Measurements from ENCODE around the gene ADAT2. TPM values are rescaled to one million over a fixed set of nuclear protein-coding genes. Genes with fewer than 3 reads are reported as not detected.

Gene ADAT2
- total and polyA plus RNA-seq, 2 of the 13 experiments (the other 11 are each of a cell fraction or from before 2014, with no cell fraction given) = 10.5 to 18.3 TPM

GRCh38 chr6:143410859-143411270 lies 39.6 kb downstream of the ADAT2 start (continued):
- TF ChIP-seq ZNF407 (CRISPR knock-in tag; IDR thresholded peaks at IDR 0.05; ENCODE audit: not compliant biosample characterization) (no peak), CREB1 (IDR thresholded peaks at IDR 0.05) (no peak), CREB1 (CRISPR knock-in tag; IDR thresholded peaks at IDR 0.05) (peak; percentile 81), YY1 (IDR thresholded peaks at IDR 0.05; ENCODE audit: insufficient read depth, insufficient replicate concordance, low read depth, low read length) (no peak), POLR2AphosphoS5 (IDR thresholded peaks at IDR 0.05; ENCODE audit: low read depth, low read length) (no peak), ESRRA (CRISPR knock-in tag; IDR thresholded peaks at IDR 0.05; ENCODE audit: low read depth) (no peak), ZNF720 (CRISPR knock-in tag; IDR thresholded peaks at IDR 0.05) (no peak), ZBTB2 (CRISPR knock-in tag; IDR thresholded peaks at IDR 0.05; ENCODE audit: low read depth) (no peak), MAF1 (CRISPR knock-in tag; IDR thresholded peaks at IDR 0.05; ENCODE audit: borderline replicate concordance) (no peak), HDAC2 (CRISPR knock-in tag; IDR thresholded peaks at IDR 0.05) (peak; percentile 95), DNMT3B (CRISPR knock-in tag; conservative IDR thresholded peaks at IDR 0.05) (no peak), RORA (CRISPR knock-in tag; IDR thresholded peaks at IDR 0.05) (no peak), ZNF441 (CRISPR knock-in tag; IDR thresholded peaks at IDR 0.05; ENCODE audit: borderline replicate concordance) (no peak), ZNF317 (CRISPR knock-in tag; IDR thresholded peaks at IDR 0.05) (0 out of 2 replicates have a peak, but pooled peaks have one; percentile 34), SMYD3 (CRISPR knock-in tag; IDR thresholded peaks at IDR 0.05) (no peak; the same call in 1 of the 2 replicates), ZNF788 (CRISPR knock-in tag; IDR thresholded peaks at IDR 0.05; ENCODE audit: borderline replicate concordance) (no peak), ZNF780A (CRISPR knock-in tag; IDR thresholded peaks at IDR 0.05) (no peak), ATF2 (CRISPR knock-in tag; IDR thresholded peaks at IDR 0.05) (peak; percentile 88), TEAD3 (CRISPR knock-in tag; optimal IDR thresholded peaks at IDR 0.05; ENCODE audit: borderline replicate concordance) (peak; percentile 83)
